GM23338 (cell line): ENCODE measurements around the gene LAMA1. TPM values are rescaled to one million over a fixed set of nuclear protein-coding genes. Genes with fewer than 3 reads are reported as not detected.

Source experiments
- ATAC-seq: fragments of 200-7000 bp; cut with Tn5 transposase; 3 replicates; pipeline ENCODE4 v1.9.1; 2020
- DNase-seq: peaks from one replicate; pipeline ENCODE4 v3.0.0-alpha.2; 2015; ENCODE audit warnings: low spot score
- H2AFZ ChIP-seq: fragments of 200-600 bp; sonication (generic); 2 replicates; pipeline ENCODE4 v1.8.0; 2016; ENCODE audit warnings: antibody characterized with exemption, mild to moderate bottlenecking, moderate library complexity
- H3F3A ChIP-seq: fragments of 200-600 bp; sonication (generic); replicated peaks from 2 replicates; pipeline ENCODE4 v1.8.0; 2017; ENCODE audit warnings: antibody characterized with exemption, mixed run types, low read depth
- H3K27ac ChIP-seq: fragments of 200-600 bp; sonication (generic); 2 replicates; pipeline ENCODE4 v1.6.1; 2016; ENCODE audit warnings: low read depth
- H3K27me3 ChIP-seq: fragments of 200-600 bp; sonication (generic); 2 replicates; pipeline ENCODE4 v1.8.0; 2016; ENCODE audit warnings: mild to moderate bottlenecking, mixed run types, moderate library complexity; ENCODE audit not compliant: insufficient read depth
- H3K36me3 ChIP-seq: fragments of 200-600 bp; sonication (generic); 2 replicates; pipeline ENCODE4 v1.8.0; 2016; ENCODE audit warnings: mild to moderate bottlenecking; ENCODE audit not compliant: insufficient read depth
- H3K4me1 ChIP-seq: fragments of 200-600 bp; sonication (generic); 2 replicates; pipeline ENCODE4 v1.8.0; 2016; ENCODE audit warnings: mild to moderate bottlenecking, moderate library complexity; ENCODE audit not compliant: insufficient read depth
- H3K4me2 ChIP-seq: fragments of 200-600 bp; sonication (generic); 2 replicates; pipeline ENCODE4 v1.7.1; 2017; ENCODE audit warnings: mixed run types
- H3K4me3 ChIP-seq: fragments of 200-600 bp; sonication (generic); 2 replicates; pipeline ENCODE4 v1.6.1; 2016; ENCODE audit warnings: mixed run types
- H3K79me2 ChIP-seq: fragments of 200-600 bp; sonication (generic); replicated peaks from 2 replicates; pipeline ENCODE4 v1.8.0; 2017; ENCODE audit warnings: mild to moderate bottlenecking; ENCODE audit not compliant: insufficient read depth
- H3K9me2 ChIP-seq: fragments of 200-600 bp; sonication (generic); 2 replicates; pipeline ENCODE4 v1.8.0; 2017; ENCODE audit not compliant: insufficient read depth
- H4K20me1 ChIP-seq: fragments of 200-600 bp; sonication (generic); replicated peaks from 2 replicates; pipeline ENCODE4 v1.8.0; 2017; ENCODE audit warnings: mild to moderate bottlenecking; ENCODE audit not compliant: insufficient read depth
- H3K27ac Mint-ChIP-seq: 2 replicates; pipeline ENCODE4 v1.8.0; 2020; ENCODE audit warnings: inconsistent platforms, mild to moderate bottlenecking, moderate library complexity, mixed read lengths
- H3K27me3 Mint-ChIP-seq: 3 replicates; pipeline ENCODE4 v1.8.0; 2022; ENCODE audit warnings: low read depth, mild to moderate bottlenecking, moderate library complexity, mixed read lengths, inconsistent platforms; ENCODE audit not compliant: insufficient read depth, poor library complexity
- H3K36me3 Mint-ChIP-seq: 3 replicates; pipeline ENCODE4 v1.8.0; 2021; ENCODE audit warnings: low read depth, mild to moderate bottlenecking, inconsistent platforms, moderate library complexity, mixed read lengths
- H3K4me1 Mint-ChIP-seq: 3 replicates; pipeline ENCODE4 v1.8.0; 2020; ENCODE audit warnings: mild to moderate bottlenecking, inconsistent platforms, mixed read lengths
- H3K4me3 Mint-ChIP-seq: 3 replicates; pipeline ENCODE4 v1.8.0; 2021; ENCODE audit warnings: moderate library complexity, mild to moderate bottlenecking, inconsistent platforms, mixed read lengths
- H3K9me3 Mint-ChIP-seq: 3 replicates; pipeline ENCODE4 v1.8.0; 2020; ENCODE audit warnings: moderate library complexity, mild to moderate bottlenecking, inconsistent platforms, mixed read lengths
- CREB1 ChIP-seq: fragments of 250-450 bp; sonication (Bioruptor Pico); IDR thresholded peaks from 2 replicates; pipeline ENCODE4 v1.5.0; 2020; ENCODE audit warnings: low read depth, mild to moderate bottlenecking, moderate library complexity
- EZH2 ChIP-seq: fragments of 200-600 bp; sonication (generic); IDR thresholded peaks from one replicate; pipeline ENCODE4 v1.8.0; 2017; ENCODE audit warnings: antibody characterized with exemption, mild to moderate bottlenecking, low read depth; ENCODE audit not compliant: unreplicated experiment
- EZH2phosphoT487 ChIP-seq: fragments of 200-600 bp; sonication (generic); IDR thresholded peaks from one replicate; pipeline ENCODE4 v1.8.1; 2018; ENCODE audit warnings: antibody characterized with exemption; ENCODE audit not compliant: unreplicated experiment
- JUNB ChIP-seq: IDR thresholded peaks from one replicate; pipeline ENCODE4 v1.6.1; 2016; ENCODE audit warnings: antibody characterized with exemption; ENCODE audit not compliant: unreplicated experiment
- NANOG ChIP-seq: IDR thresholded peaks from 2 replicates; pipeline ENCODE4 v1.6.1; 2016; ENCODE audit warnings: antibody characterized with exemption, borderline replicate concordance
- POLR2AphosphoS5 ChIP-seq: IDR thresholded peaks from 2 replicates; pipeline ENCODE4 v1.6.1; 2016; ENCODE audit warnings: antibody characterized with exemption, low read depth
- STAT1 ChIP-seq: IDR thresholded peaks from one replicate; pipeline ENCODE4 v1.6.1; 2016; ENCODE audit warnings: antibody characterized with exemption; ENCODE audit not compliant: unreplicated experiment
- ZNF331 ChIP-seq: fragments of 250-450 bp; sonication (Bioruptor Pico); IDR thresholded peaks from 2 replicates; pipeline ENCODE4 v1.5.0; 2020; ENCODE audit warnings: low read depth, mild to moderate bottlenecking, moderate library complexity
- polyA plus RNA-seq: library from polyadenylated mRNA; unstranded; fragments of >200 nt; fragmentation: Nextera tagmentation; extraction: Ambion mirVana; gene quantifications from 2 replicates; pipeline ENCODE4 v1.2.1, GENCODE V29; 2016
- total RNA-seq: library from RNA; depleted of rRNA; stranded (reverse); fragments of >200 nt; shearing (Covaris generic); gene quantifications from 2 replicates; pipeline ENCODE4 v1.2.3, GENCODE V29; 2014
- TF ChIP-seq, protein P1 (sequence below): IDR thresholded peaks from one replicate; pipeline ENCODE4 v1.6.1; 2018; ENCODE audit warnings: antibody characterized with exemption; ENCODE audit not compliant: unreplicated experiment
- TF ChIP-seq, protein P2 (sequence below), 2 experiments: fragments of 200-600 bp in 1 of 2; sonication (generic) in 1 of 2; conservative IDR thresholded peaks; 2 replicates each; pipeline versions ENCODE4 v1.5.1 to v1.6.1; 2016 to 2017; ENCODE audit warnings: antibody characterized with exemption in 2 of 2, low read depth in 2 of 2, mild to moderate bottlenecking in 2 of 2, moderate library complexity in 1 of 2
- TF ChIP-seq, protein P3 (sequence below): IDR thresholded peaks from 2 replicates; pipeline ENCODE4 v1.6.1; 2016; ENCODE audit warnings: antibody characterized with exemption

Gene LAMA1
- total and polyA plus RNA-seq, 2 experiments from 2014 or later, result 14.8 to 52.3 TPM

DNA sequence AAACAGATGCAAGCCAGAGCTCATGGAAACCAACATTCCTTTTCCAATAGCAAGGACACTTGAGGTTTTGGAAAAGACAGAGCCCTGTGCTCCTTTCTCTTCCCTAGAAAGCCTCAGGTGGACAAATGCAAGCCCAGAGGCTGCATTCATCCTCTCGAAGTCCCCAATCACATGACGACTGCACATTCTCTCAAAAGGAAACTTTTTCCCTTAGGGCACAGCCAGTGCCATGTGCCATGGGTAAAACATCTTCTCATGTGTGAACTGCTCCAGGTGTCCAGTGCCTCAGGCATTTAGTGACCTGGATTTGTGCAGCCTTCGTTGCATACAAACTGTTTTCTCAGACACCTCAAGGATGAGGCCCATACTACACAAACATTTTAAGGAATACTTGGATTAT is 140.7 kb downstream of the LAMA1 start (continued):
- no peak for TF ChIP-seq NANOG
- TF ChIP-seq CREB1 (CRISPR knock-in tag), result no peak
- no peak for TF ChIP-seq EZH2phosphoT487
- TF ChIP-seq EZH2, result no peak
- TF ChIP-seq, protein P1, sequence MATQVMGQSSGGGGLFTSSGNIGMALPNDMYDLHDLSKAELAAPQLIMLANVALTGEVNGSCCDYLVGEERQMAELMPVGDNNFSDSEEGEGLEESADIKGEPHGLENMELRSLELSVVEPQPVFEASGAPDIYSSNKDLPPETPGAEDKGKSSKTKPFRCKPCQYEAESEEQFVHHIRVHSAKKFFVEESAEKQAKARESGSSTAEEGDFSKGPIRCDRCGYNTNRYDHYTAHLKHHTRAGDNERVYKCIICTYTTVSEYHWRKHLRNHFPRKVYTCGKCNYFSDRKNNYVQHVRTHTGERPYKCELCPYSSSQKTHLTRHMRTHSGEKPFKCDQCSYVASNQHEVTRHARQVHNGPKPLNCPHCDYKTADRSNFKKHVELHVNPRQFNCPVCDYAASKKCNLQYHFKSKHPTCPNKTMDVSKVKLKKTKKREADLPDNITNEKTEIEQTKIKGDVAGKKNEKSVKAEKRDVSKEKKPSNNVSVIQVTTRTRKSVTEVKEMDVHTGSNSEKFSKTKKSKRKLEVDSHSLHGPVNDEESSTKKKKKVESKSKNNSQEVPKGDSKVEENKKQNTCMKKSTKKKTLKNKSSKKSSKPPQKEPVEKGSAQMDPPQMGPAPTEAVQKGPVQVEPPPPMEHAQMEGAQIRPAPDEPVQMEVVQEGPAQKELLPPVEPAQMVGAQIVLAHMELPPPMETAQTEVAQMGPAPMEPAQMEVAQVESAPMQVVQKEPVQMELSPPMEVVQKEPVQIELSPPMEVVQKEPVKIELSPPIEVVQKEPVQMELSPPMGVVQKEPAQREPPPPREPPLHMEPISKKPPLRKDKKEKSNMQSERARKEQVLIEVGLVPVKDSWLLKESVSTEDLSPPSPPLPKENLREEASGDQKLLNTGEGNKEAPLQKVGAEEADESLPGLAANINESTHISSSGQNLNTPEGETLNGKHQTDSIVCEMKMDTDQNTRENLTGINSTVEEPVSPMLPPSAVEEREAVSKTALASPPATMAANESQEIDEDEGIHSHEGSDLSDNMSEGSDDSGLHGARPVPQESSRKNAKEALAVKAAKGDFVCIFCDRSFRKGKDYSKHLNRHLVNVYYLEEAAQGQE, result no peak
- TF ChIP-seq, protein P2, sequence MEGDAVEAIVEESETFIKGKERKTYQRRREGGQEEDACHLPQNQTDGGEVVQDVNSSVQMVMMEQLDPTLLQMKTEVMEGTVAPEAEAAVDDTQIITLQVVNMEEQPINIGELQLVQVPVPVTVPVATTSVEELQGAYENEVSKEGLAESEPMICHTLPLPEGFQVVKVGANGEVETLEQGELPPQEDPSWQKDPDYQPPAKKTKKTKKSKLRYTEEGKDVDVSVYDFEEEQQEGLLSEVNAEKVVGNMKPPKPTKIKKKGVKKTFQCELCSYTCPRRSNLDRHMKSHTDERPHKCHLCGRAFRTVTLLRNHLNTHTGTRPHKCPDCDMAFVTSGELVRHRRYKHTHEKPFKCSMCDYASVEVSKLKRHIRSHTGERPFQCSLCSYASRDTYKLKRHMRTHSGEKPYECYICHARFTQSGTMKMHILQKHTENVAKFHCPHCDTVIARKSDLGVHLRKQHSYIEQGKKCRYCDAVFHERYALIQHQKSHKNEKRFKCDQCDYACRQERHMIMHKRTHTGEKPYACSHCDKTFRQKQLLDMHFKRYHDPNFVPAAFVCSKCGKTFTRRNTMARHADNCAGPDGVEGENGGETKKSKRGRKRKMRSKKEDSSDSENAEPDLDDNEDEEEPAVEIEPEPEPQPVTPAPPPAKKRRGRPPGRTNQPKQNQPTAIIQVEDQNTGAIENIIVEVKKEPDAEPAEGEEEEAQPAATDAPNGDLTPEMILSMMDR (conservative IDR thresholded peaks at IDR 0.05; ENCODE audit: low read depth in 2 of 2), result no peak
- TF ChIP-seq STAT1, result no peak
- TF ChIP-seq POLR2AphosphoS5, result no peak

DNA sequence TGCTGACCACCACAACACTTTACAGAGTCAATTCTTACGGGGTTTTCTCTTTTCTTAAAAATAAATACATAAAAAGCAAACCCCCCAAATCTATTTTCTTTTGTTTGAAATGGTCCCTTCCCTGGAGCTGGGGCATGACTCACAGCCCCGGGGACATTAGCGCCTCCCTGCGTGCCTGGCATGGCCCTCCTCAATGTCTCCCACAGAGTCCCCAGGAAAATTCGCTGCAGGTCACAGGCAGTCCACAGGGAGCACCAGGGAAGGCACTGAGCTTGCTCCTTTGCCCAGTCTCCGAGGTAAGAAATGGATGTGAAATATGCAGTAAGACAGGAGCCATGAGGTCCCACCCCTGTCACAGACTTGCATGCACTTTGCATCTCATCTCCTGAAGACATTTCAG is 142.5 kb downstream of the LAMA1 start:
- H3K4me3 ChIP-seq, result no peak overlapping the region
- peaks cover 5% of the 10 kb centered on the region; the same call in 1 of the 2 replicates for H3K36me3 ChIP-seq
- H3K9me3 Mint-ChIP-seq, result no peaks in the 10 kb centered on the region
- no peak overlapping the region for H2AFZ ChIP-seq
- no peak overlapping the region for H3K4me2 ChIP-seq
- H3K79me2 ChIP-seq, result no peaks in the 10 kb centered on the region
- peaks cover 2% of the 10 kb centered on the region for H3K27me3 Mint-ChIP-seq
- no peak overlapping the region for H3K4me3 Mint-ChIP-seq
- H3K27ac Mint-ChIP-seq, result no peak overlapping the region
- H3K27ac ChIP-seq, result no peak overlapping the region
- DNase-seq, result no peak
- no peaks in the 10 kb centered on the region for H3K27me3 ChIP-seq
- no peaks in the 10 kb centered on the region for H3K9me2 ChIP-seq
- H3F3A ChIP-seq, result no peaks in the 10 kb centered on the region
- TF ChIP-seq EZH2phosphoT487 (no peak), CREB1 (CRISPR knock-in tag) (no peak), POLR2AphosphoS5 (no peak), STAT1 (no peak), NANOG (no peak), ZNF331 (CRISPR knock-in tag) (no peak), JUNB (no peak)
- TF ChIP-seq, protein P1, result no peak
- TF ChIP-seq, protein P2 (conservative IDR thresholded peaks at IDR 0.05; ENCODE audit: low read depth in 2 of 2), result no peak
- TF ChIP-seq, protein P3, sequence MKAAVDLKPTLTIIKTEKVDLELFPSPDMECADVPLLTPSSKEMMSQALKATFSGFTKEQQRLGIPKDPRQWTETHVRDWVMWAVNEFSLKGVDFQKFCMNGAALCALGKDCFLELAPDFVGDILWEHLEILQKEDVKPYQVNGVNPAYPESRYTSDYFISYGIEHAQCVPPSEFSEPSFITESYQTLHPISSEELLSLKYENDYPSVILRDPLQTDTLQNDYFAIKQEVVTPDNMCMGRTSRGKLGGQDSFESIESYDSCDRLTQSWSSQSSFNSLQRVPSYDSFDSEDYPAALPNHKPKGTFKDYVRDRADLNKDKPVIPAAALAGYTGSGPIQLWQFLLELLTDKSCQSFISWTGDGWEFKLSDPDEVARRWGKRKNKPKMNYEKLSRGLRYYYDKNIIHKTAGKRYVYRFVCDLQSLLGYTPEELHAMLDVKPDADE, result no peak
- no peak for ATAC-seq
- H3K4me1 ChIP-seq, result no peaks in the 10 kb centered on the region
- H3K36me3 Mint-ChIP-seq, result peaks cover 34% of the 10 kb centered on the region
- H4K20me1 ChIP-seq, result peaks cover 3% of the 10 kb centered on the region; the same call in 1 of the 2 replicates
- H3K4me1 Mint-ChIP-seq, result peaks cover 6% of the 10 kb centered on the region; the same call in 2 of the 3 replicates
